ENCODE measurements around the gene EEF1AKMT1. TPM values are rescaled to one million over a fixed set of nuclear protein-coding genes. Genes with fewer than 3 reads are reported as not detected.

Gene EEF1AKMT1, protein sequence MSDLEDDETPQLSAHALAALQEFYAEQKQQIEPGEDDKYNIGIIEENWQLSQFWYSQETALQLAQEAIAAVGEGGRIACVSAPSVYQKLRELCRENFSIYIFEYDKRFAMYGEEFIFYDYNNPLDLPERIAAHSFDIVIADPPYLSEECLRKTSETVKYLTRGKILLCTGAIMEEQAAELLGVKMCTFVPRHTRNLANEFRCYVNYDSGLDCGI
- 11.7 and 17.3 TPM in 2 replicates for total RNA-seq

DNA sequence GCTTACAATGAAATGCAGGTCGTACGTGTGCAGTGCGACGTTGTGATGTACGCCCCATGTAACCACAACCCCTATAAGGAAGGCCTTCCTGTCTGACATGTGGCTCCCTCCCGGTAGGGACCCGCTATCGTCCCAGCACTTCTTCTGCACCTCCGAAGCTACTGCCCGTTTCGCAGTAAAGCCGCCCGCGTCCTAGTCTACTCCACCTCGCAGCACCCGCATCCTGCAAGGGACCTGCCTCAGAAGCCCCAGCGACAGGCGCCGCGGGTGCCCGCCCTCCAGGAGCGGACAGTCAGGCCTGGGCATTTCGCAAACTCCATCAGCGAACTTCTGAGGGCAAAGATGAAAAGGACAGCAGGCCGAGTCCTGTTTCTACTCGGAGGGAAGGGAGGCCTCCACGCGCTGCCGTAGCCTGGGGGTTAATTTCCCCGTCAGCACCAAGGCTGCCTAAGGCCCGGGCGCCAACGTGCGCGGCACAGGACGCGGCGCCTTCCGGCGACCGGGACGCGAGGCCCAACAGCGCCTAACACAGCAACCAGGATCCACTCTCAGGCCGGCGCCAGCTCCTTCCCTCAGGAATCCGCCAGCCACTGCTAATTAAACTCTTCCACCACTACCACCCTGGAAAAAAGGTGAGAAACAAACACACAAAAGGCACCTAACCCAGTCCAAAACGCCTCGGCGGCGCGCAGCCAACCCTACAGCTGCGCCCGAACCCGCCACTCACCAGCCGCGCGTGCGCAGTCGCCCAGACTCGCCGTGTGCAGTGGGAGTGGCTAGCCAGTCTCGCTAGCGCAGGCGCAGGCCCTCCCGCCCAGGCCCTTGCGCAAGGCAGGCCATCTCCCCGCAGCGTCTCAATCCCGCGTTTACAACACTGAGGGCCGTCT, at the start of gene EEF1AKMT1:
Gene EEF1AKMT1, minus strand, starts transcription at position 768 of the 887 bp plus-strand sequence. CDS start 16,363 bp downstream, outside the sequence.

DNA sequence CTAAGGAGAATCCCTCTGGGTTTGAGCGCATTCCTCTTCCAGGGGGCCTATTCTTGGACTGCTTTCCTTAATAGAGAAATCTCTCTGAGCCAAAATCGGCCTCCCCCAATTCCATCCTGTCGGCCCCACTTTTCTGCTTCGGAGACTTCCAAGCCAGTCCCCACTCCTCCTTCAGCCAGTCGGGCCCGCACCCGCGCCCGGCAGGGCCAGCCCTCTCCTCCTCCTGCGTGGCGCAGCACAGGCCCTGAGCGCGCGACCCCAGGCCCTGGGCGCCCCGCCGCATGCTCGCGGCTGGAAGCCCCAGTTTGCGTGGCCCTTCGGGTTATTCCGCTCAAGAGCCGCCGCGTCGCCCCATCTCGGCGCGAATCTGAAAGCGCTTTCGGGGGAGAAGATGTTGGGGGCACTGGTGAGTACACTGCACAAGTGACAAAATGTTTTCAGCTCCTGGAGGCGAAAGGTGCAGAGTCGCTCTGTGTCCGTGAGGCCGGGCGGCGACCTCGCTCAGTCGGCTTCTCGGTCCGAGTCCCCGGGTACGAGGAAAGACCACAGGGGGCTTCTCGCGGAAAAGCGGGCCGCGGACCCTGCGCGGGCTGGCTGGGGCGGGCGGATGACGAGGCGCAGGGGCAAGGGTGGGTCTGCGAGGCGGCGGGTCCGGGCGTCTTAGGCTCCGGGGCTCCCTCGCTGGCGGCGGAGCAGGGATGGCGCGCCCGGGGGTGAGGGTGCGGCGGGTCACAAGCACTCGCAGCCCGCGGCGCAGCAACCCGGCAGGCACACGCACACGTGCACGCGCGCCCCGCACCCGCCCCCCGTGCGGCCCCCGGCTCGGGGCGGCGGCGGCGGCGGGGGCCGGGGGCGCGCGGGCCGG, 70.6 kb downstream of the EEF1AKMT1 start, which contains the start of gene IL17D:
Gene IL17D, plus strand, starts transcription at position 785 of the 865 bp plus-strand sequence. CDS start 303 bp downstream, outside the sequence.

Other genes with a start within 250 kb of the EEF1AKMT1 start
- gene CRYL1, start 248.1 kb downstream of the EEF1AKMT1 start, total RNA-seq: 20.4 and 21.4 TPM in 2 replicates
- 4.7 and 7.9 TPM in 2 replicates for gene IFT88, start 206.8 kb downstream of the EEF1AKMT1 start, total RNA-seq
- 3.1 and 3.7 TPM in 2 replicates for gene IL17D, start 70.3 kb downstream of the EEF1AKMT1 start, total RNA-seq
- 8.7 and 12.0 TPM in 2 replicates for gene XPO4, start 128.8 kb upstream of the EEF1AKMT1 start, total RNA-seq